GM18861 (cell line): ENCODE measurements around the gene PBX3.
"Not testable (repeated sequence)": the region's sequence is repeated elsewhere in the genome, so short reads cannot be mapped to it uniquely, and the experiment has no call there.

ENCODE experiments used
- ATAC-seq: cut with Tn5 transposase; IDR thresholded peaks from one replicate; pipeline ENCODE4 v1.9.1; 2021; ENCODE audit not compliant: unreplicated experiment

PBX3 gene

DNA sequence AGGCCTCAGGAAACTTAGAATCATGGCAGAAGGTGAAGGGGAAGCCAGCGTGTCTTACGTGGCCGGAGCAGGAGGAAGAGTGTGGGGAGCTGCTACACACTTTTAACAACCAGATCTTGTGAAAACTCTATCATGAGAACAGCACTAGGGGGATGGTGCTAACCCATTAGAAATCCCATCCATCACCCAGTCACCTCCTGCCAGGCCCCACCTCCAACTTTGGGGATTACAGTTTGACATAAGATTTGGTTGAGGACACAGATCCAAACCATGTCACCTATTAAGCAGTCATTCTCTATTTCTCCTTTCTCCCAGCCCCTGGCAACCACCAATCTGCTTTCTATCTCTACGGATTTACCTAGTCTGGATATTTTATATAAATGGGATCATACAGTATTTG is 26.9 kb downstream of the PBX3 start:
- ATAC-seq = no peak

GRCh38 chr9:125776789-125777188 is 29.6 kb downstream of the PBX3 start:
- not testable (repeated sequence) for ATAC-seq

GRCh38 chr9:125778538-125779219 is 31.5 kb downstream of the PBX3 start:
- not testable (repeated sequence) for ATAC-seq

DNA sequence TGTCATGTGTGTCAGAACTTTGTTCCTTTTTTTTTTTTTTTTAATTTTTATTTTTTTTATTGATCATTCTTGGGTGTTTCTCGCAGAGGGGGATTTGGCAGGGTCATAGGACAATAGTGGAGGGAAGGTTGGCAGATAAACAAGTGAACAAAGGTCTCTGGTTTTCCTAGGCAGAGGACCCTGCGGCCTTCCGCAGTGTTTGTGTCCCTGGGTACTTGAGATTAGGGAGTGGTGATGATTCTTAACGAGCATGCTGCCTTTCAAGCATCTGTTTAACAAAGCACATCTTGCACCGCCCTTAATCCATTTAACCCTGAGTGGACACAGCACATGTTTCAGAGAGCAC is 32.0 kb downstream of the PBX3 start:
- ATAC-seq = not testable (repeated sequence)

- no peak for ATAC-seq
These were observed 35.5 kb downstream of the PBX3 start for GRCh38 chr9:125782718-125783117.

DNA sequence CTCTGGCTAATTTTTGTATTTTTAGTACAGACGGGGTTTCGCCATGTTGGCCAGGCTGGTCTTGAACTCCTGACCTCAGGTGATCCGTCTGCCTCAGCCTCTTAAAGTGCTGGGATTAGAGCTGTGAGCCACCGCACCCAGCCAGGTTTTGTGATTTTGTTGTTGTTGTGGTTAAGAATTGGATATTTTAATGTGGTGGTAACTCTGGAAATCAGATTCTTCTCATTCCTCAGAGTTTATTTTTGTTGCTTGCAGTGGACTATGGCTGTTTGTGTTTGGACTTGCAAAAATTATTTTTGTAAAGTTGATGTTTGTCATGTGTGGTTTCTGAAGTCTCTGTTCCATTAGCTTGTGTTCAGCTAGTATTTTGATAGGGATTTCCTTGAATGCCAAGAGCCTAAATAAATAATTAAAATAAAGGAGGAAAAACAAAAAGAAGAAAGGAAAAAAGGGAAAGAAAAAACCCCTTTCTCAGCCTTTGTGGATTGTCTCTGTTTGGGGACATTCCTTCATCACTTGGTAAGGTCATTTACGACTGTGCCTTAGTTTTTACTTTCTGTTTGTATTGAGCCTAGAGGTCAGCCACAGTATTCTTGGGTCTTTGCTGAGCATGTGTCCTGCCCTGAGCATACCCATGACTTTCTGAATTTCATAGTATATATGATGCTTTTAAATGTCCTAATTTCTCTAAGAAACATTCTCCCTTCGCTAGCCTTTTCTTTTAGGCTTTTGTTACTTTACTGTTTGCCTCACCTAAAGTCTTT is 37.3 kb downstream of the PBX3 start:
- no peak for ATAC-seq

- no peak for ATAC-seq
These were observed 38.1 kb downstream of the PBX3 start for GRCh38 chr9:125785248-125785751.

GRCh38 chr9:125787715-125788114 is 40.5 kb downstream of the PBX3 start:
- no peak for ATAC-seq

- ATAC-seq = no peak
These were observed 42.0 kb downstream of the PBX3 start for GRCh38 chr9:125789196-125789595.

DNA sequence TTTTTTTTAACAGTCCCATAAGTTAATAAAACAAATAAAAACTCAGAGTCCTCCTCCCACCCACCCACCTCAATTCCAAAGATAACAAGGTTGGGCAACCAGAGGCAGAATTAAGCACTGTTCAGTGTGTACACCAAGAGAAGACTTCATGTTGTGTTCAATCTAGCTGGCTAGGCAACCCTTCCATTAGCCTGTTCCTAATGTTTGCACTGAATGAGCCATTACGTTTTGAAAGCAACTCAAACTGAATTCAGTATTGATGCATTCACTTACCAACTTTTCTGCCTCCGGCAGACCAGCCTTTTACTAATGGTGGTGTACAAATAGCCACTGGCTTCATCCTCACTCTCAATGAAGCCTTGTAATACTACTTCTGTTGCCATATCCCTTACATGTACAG is 47.5 kb downstream of the PBX3 start:
- no peak for ATAC-seq

- no peak for ATAC-seq
These were observed 48.9 kb downstream of the PBX3 start for GRCh38 chr9:125795970-125796596.

GRCh38 chr9:125797930-125798329 is 50.8 kb downstream of the PBX3 start:
- ATAC-seq = no peak

DNA sequence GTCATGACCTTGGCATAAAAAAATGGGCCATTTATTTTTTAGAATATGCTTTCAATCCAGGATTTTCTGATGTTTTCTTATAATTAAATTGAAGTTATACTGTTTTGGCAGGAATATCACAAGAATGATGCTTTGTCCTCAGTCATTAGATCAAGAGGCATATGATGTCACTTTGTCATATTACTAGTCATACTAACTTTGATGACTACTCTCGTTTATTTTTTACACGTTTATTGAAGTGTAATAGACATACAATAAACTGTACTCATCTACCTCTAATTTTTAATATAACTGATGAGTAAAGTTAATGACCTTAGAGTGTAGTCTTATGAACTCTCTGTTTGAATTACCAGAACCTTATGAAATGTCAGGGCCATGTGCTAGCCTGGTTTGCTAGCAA is 56.4 kb downstream of the PBX3 start:
- ATAC-seq = no peak

GRCh38 chr9:125805057-125805456 is 57.9 kb downstream of the PBX3 start:
- no peak for ATAC-seq

DNA sequence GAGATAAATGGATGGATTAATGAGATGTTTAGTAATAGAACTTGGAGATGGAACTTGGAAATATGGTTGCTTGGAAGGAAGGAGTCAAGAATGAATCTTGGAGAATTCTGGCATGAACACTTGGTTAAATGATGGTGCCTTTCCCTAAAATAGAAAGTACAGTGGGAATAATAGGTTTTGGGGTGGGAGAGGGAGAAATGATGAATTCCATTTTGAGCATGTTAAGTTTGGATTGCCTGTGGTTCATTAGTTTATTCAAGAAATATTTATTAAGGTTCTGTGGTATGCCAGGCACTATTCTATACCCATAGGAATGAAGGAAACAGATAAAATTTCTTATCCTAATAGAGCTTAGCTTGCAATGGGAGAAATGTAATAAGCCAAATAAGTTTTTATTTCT is 58.4 kb downstream of the PBX3 start:
- no peak for ATAC-seq

DNA sequence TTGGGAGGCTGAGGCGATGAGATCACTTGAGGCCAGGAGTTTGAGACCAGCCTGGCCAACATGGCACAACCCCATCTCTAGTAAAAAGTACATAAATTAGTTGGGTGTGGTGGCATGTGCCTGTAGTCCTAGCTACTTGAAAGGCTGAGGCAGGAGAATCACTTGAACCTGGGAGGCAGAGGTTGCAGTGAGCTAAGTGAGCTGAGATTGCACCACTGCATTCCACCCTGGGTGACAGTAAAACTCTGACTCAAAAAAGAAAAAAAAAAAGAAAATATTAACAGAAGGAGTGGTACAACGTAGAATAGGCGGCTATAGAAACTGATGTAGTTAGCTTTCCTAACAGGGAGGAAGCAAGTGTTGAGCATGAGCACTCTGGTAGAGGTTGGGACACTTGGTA is 59.9 kb downstream of the PBX3 start:
- no peak for ATAC-seq

DNA sequence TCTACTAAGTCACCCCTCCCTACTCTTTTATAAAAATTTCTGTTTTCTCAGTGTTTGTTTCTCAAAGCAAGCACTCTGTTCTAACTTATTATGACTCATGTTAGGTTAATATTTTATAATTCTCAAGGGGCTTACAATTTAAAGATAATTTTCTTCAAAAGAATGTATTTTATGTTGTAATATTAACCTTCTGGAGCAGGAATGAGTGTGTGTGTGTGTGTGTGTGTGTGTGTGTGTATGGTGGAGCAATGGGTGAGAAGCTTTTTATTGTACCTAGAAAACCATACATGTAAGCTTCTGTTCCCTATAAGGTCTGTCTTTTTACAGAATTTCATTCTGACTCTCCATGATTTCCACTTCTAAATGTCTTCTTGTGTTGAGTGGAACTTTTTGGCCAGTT is 63.0 kb downstream of the PBX3 start:
- no peak for ATAC-seq

- ATAC-seq = no peak
These were observed 63.8 kb downstream of the PBX3 start for GRCh38 chr9:125811002-125811401.

DNA sequence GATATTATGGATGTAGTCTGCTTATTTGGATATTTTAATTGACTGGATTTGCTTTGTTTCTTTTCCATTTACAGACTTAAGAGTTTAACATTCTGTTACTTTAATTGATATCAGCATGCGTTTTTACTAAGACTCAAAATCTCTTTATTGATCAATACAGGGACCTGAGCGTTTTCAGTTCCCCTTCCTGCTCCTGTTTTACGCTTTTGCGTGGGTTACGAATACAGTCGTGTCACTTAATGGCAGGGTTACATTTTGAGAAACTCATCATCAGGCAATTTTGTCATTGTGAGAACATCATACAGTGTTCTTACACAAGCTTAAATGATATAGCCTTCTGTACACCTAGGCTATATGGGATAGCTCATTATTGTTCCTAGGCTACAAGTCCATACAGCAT is 65.2 kb downstream of the PBX3 start:
- ATAC-seq = no peak

DNA sequence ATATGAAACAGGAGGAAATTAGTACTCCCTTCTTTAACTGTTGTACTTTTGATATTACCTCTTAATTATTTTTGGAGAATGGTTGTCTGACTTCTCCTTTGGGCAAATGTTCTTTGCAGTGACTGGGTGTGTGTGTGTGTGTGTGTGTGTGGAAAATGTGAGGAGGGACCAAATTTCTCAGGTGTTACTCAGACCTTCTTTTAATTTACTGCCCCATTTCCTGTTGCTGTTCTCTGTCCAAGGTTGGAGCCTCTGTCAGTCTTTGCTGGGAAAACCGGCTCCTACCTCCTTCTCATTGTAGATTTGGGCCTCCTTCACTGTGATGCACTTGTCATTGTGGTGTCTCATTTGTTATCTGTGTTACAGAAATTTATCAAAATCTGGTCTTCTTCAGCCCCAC is 68.4 kb downstream of the PBX3 start:
- ATAC-seq = no peak

GRCh38 chr9:125816321-125816720 is 69.1 kb downstream of the PBX3 start:
- no peak for ATAC-seq
